Lung microvascular endothelial cell (primary cell): Measurements from ENCODE around the gene PTBP3. TPM values are rescaled to one million over a fixed set of nuclear protein-coding genes. Genes with fewer than 3 reads are reported as not detected.
"Not testable (repeated sequence)": the region's sequence is repeated elsewhere in the genome, so short reads cannot be mapped to it uniquely, and the experiment has no call there.

Source experiments
- DNase-seq, 2 donors: peaks; one replicate each; pipeline versions ENCODE4 v3.0.0 to v3.0.0-alpha.2; 2010; ENCODE audit warnings: low read depth in 2 of 2
- total RNA-seq: library from RNA; depleted of rRNA; stranded (reverse); fragments of >200 nt; gene quantifications from 2 replicates; pipeline ENCODE4 v1.2.1, GENCODE V29; 2014

The PTBP3 gene
- total RNA-seq, 1 donor from 2014 or later: 32.9 TPM

GRCh38 chr9:112323378-112323854 lies 10.0 kb downstream of the PTBP3 start:
- no peak for DNase-seq

DNA sequence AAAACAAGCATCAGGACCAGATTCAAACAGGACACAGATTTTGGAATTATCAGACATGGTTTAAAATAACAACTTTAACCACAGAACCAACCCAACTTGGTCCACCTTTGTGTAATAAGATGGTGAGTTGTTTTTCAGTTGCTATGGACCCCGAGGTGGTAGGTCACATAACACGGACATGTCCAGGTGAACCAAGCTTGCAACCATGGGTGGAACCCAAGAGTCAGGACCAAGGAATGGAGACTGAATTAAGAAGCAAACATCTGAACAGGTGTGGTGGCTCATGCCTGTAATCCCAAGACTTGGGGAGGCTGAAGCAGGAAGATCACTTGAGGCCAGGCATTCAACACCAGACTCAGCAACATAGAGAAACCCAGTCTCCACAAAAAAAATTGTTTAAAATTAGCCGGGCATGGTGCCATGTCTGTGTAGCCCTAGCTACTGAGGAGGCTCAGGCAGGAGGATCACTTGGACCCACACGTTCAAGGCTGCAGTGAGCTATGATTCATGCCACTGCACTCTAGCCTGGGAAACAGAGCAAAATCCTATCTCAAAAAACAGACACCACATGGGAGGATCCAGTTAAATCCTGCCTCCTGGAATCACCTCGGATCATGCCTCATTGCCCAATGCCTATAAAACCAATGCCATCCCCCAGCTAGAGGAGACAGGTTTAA lies 10.6 kb downstream of the PTBP3 start:
- no peak for DNase-seq

DNA sequence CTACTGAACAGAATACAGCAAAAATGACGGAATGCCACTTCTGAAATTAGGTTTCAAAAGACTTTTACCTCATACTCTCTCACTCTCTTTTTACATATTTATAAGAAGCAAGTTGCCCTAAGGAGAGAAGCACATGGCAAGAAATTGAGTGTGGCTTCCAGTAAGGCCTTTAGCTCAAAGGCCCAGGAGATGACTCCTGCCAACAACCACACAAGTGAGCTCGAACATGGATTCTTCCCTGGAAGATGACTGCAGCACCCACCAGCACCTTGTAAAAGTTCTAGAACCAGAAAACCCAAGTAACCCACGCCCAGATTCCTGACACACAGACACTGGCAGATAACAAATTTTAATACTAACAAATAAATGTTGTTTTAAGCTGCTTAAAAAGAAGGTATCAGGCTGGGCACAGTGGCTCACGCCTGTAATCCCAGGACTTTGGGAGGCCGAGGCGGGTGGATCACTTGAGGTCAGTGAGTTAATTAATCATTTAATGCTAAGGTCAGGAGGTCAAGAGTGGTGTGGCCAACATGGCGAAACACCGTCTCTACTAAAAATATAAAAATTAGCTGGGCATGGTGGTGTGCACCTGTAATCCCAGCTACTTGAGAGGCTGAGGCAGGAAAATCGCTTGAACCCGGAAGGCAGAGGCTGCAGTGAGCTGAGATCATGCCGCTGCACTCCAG lies 17.0 kb downstream of the PTBP3 start:
- no peak for DNase-seq

DNA sequence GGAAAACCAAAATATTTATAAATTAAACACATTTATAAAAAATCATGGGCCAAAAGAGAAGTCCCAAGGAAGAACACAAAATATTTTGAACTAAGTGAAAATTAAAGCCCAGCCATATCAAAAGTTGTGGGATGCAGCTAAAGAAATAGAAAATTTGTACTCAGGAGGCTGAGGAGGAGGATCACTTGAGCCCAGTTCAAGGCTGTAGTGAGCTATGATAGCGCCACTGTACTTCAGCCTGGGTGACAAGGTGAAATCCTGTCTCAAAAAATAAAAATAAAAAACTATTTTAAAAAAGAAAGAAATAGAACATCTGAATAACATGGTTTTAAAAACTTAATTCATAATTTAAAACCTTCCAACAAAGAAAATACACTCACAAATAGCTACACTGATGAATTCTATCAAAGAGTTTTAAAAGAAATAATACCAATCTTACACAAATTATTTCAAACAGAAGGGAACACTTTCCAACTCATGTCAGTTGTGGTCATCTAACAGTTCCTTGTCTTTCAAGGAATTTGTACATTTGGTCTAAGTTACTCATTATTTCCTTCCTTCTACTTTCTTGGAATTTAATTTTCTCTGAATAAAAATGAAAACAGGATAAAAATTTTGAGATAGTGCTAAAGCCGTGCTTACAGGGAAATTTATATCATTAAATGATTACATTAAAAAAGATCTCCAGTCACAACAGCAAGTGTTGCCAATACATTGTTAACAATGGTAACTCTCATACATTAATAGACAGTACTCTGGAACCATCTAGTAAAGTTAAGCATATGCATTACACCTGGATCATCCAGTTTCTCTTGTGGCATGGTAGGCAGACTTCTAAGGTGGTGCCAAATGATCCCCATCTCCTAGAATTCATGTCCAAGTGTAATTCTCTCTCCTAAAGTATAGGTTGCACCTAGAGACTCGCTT lies 17.8 kb downstream of the PTBP3 start:
- peak in 1 of 2 donors; percentile 46 for DNase-seq

DNA sequence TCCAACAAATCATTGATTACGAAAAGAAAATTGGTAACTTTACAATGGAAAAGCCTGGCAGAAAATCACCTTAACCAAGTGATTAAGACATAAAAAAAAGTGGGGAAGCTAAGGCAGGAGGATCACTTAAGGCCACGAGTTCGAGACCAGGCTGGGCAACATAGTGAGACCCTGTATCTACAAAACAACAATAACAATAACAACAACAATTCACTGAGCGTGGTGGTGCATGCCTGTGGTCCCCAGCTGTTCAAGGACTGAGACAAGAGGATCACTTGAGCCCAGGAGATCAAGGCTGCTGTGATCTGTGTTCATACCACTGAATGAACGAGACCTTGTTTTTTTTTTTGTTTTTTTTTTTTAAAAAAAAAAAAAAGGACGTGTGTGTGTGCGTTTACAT lies 21.3 kb downstream of the PTBP3 start:
- DNase-seq: no peak

DNA sequence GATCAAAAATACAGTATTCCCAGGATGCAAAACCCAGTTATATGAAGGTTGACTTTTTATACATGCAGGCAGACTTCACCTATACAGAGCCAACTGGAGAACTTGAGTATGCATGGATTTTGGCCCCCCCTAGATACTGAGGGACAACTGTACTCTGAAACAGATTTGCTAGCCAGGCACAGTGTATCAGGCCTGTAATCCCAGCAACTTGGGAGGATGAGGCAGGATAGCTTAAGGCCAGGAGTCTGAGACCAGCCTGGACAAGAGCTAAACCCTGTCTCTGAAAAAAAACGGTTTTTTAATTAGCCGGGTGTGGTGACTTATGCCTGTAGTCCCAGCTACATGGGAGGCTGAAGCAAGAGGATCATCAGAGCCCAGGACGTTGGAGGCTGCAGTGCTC lies 21.9 kb downstream of the PTBP3 start:
- DNase-seq: no peak

DNA sequence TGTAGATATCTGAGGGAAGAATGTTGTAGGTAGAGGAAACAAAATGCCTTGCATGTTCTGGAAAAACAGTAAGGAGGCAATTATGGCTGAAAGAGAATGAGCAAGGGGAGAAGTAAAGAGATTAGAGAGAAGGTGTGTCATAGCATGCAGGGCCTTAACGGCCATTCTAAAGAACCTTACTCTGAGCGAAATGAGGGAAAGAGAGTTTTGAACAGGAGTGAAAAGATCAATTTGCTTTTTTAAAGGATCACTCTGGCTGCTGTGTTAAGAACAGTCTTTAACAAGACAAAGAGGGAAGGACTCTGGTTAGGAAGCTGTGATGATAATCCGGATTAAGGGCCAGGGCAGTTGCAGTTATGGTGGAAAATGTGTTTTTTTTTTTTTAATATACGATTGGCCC lies 22.6 kb downstream of the PTBP3 start:
- no peak for DNase-seq

- DNase-seq: no peak
Observed at GRCh38 chr9:112308588-112308987, 24.8 kb downstream of the PTBP3 start.

DNA sequence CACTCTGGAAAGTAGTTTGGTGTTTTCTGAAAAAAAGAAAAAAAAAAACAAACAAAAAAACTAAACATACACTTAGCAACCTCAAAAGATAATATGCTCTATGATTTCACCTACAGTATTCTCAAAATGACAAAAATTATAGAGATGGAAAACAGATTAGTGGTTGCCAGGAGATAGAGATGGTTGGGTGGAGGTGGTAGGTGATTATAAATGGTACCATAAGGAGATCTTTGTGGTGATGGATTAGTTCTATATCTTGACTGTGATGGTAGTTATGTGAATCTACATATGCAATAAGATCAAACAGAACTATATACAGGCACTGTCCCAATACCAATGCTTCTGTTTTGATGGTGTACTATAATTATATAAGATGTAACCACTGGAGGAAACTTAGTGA lies 32.0 kb downstream of the PTBP3 start:
- no peak for DNase-seq

DNA sequence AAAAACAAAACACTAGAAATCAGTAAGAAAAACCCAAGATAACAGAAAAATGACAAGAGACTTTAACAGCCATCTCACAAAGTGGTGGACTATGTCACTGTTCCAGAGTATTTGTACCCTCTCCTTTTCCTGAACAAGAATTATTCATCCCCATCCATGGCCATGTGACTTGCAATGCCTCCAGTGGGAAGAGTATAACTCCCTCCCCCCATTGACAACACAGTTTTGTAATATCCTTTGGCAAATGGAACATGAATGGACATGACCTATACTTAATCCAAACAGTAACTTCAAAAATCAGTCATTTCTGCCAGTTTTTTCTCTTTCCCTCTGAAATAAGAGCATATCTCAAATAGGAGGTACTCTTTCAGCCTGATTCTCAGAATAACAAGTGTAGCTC lies 33.9 kb downstream of the PTBP3 start:
- peak; percentile 63 to 75 for DNase-seq

DNA sequence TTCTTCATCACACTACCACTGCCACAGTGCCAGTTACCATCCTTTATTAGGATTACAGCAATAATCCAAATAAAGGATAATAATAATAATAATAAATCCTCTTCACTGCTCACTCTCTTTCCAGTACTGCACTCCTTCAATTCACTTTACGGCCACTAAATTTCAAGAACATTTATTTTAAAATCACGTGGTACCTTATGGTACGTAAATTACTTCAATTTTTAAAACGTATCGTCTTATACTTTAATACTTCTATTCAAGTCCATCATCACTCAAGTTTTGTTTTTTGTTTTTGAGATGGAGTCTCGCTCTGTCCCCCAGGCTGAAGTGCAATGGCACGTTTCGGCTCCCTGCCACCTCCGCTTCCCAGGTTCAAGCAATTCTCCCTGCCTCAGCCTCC lies 36.5 kb downstream of the PTBP3 start:
- DNase-seq: no peak

DNA sequence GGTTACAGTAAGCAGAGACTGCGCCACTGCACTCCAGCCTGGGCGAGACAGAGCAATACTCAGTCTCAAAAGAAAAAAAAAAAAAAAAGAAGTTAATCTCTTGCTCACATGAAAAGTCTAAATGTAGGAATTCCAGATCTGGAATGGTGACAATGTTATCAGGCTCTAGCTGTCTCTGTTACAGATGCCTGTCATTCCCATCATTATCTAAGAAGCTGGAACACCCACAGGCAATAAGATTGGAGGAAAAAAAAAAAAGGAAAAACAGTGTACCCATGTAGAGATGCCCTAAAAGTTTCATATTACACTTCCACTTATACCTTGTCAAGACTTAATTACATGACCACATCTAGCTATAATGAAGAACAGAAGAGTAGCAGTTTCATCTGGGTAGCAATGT lies 38.2 kb downstream of the PTBP3 start:
- no peak for DNase-seq

GRCh38 chr9:112288029-112288428 lies 45.4 kb downstream of the PTBP3 start:
- DNase-seq: no peak

- DNase-seq: no peak
Observed at GRCh38 chr9:112286926-112287325, 46.5 kb downstream of the PTBP3 start.

GRCh38 chr9:112285056-112285455 lies 48.4 kb downstream of the PTBP3 start:
- DNase-seq: no peak

DNA sequence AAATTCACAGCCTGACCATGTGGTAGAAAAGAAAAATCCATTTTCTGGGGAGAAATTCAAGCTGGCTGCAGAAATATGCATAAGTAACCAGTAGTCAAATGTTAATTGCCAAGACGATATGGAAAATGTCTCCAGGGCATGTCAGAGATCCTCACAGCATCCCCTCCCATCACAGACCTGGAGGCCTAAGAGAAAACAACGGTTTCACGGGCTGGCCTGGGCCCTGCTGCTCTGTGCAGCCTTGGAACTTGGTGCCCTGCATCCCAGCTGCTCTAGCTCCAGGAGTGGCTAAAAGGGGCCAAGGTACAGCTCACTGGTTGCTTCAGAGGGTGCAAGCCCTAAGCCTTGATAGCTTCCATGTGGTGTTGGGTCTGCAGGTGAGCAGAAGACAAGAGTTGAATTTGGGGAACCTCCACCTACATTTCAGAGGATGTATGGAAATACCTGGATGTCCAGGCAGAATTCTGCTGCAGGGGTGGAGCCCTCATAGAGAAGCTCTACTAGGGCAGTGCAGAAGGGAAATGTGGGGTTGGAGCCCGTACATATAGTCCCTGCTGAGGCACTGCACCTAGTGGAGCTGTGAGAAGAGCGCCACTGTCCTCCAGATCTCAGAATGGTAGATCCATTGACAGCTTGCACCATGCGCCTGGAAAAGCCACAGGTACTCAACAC lies 49.7 kb downstream of the PTBP3 start:
- no peak for DNase-seq

DNA sequence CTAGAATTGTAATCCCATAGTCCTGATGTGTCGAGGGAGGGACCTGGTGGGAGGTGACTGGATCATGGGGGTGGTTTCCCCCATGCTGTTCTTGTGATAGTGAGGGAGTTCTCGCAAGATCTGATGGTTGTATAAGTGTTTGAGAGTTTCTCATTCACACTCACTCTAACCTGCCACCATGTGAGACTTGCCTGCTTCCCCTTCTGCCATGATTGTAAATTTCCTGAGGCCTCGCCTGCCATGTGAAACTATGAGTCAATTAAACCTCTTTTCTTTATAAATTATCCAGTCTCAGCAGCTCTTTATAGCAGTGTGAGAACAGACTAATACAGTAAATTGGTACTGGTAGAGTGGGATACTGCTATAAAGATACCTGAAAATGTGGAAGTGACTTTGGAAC lies 50.6 kb downstream of the PTBP3 start:
- not testable (repeated sequence) for DNase-seq

DNA sequence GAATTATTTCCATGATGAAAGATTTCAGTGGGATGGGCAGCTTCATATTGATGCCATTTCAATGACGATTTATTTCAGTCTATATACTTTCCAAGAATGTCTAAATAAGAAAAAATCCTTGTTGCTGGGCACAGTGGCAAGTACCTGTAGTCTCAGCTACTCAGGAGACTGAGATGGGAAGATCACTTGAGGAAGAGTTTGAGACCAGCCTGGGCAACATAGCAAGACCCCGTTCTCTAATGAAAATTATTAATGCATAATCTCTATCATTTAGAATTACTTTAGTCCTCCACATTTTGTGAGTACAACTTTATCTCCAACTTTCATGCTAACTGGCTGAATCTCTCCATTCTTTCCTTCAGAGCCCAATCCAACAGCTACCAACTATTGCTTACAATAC lies 52.5 kb downstream of the PTBP3 start:
- no peak for DNase-seq

DNA sequence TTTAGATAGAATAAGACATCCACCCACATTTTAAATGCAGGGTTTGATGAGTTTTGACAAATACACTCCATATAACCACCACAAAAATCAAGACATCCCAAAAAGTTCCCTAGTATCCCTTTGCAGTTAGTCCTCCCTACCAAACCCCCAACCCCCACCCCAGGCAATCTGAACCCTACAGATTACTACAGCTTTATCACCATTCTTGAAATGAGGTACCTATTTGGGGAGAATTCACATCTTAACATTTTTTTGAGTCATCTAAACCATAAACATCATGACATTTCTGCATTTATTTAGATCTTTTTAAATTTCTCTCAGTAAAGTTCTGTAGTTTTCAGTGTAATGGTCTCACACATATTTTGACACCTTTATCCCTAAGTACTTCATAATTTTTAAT lies 53.9 kb downstream of the PTBP3 start:
- DNase-seq: no peak

GRCh38 chr9:112278152-112278551 lies 55.3 kb downstream of the PTBP3 start:
- DNase-seq: no peak

DNA sequence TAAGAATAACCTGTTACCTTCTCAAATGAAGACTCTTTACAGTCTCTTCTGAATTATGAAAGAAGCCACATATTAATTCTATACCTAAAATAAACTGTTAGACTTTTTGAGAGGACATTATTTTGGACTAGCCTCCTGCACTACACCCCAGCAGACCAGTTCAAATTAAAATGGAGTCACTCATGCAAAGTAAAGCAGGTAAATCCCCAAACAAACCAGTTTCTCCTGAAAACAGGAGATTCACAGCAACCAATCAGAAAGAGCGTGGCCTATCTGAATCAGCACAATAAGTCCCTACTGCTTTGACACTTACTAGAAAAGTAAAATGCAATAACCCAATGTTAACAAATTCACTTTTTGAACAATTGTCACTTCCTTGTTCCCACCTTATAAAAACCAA lies 58.8 kb downstream of the PTBP3 start:
- DNase-seq: no peak

DNA sequence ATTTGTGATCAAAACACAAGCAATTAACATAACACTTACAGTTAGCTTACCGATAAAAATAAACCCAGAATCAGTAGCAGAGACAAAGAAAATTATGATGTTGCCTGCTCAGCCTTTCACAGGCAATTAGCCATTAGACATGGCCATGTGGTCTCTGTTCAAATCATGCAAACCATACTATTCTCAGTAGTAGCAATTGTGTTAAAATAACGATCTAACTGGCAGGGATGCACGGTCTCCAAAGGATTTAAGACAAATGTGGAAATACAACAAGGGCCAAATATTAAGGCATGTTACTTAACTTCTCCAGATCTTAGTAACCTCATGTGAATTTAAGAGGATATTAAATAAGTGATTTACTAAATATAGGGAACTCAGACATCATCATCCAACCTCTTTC lies 59.5 kb downstream of the PTBP3 start:
- DNase-seq: no peak
